Left lung (tissue), 10 donors: ENCODE results near the gene FGF18. TPM values are rescaled to one million over a fixed set of nuclear protein-coding genes. Genes with fewer than 3 reads are reported as not detected.

Experiments used
- ATAC-seq: fragments of 200-7000 bp; cut with Tn5 transposase; one replicate; pipeline ENCODE4 v1.9.1; 2020; ENCODE audit warnings: moderate library complexity
- DNase-seq, 4 donors: peaks; one replicate each; pipeline ENCODE4 v3.0.0-alpha.2; 2013 to 2020
- H3K27ac ChIP-seq, 2 donors: fragments of 200-600 bp; sonication (generic) in 1 of 2; one replicate each; pipeline versions ENCODE4 v1.5.0 to v1.8.0; 2020 to 2021
- H3K27me3 ChIP-seq, 2 donors: fragments of 200-600 bp; sonication (generic) in 1 of 2; one replicate each; pipeline versions ENCODE4 v1.5.0 to v1.8.0; 2020 to 2021
- H3K36me3 ChIP-seq, 2 donors: fragments of 200-600 bp; sonication (generic) in 1 of 2; one replicate each; pipeline versions ENCODE4 v1.5.0 to v1.8.0; 2020 to 2021
- H3K4me1 ChIP-seq, 2 donors: fragments of 200-600 bp; one replicate each; pipeline ENCODE4 v1.8.0; 2021
- H3K4me3 ChIP-seq, 2 donors: fragments of 200-600 bp; sonication (generic) in 1 of 2; one replicate each; pipeline versions ENCODE4 v1.5.0 to v1.8.0; 2020 to 2021; ENCODE audit warnings: mild to moderate bottlenecking in 1 of 2
- H3K9me3 ChIP-seq, 2 donors: fragments of 200-600 bp; sonication (generic) in 1 of 2; one replicate each; pipeline versions ENCODE4 v1.5.0 to v1.8.0; 2020 to 2021
- CTCF ChIP-seq, 2 donors: fragments of 200-600 bp; sonication (generic) in 1 of 2; IDR thresholded peaks; one replicate each; pipeline versions ENCODE4 v1.5.0 to v1.8.0; 2021; ENCODE audit warnings: antibody characterized with exemption in 2 of 2
- intact Hi-C, 2 donors: fragments of 100-400 bp; cut with DNase I; formaldehyde crosslinking; loops; one replicate each; pipeline versions ENCODE4 v1.11.2 to v1.14.2; 2022
- polyA plus RNA-seq, 6 donors: library from polyadenylated mRNA; unstranded; fragments of 120-200 nt; gene quantifications; one replicate each; pipeline ENCODE4 v1.2.1, GENCODE V29; 2013; ENCODE audit not compliant: insufficient read length in 6 of 6
- total RNA-seq, 2 donors: library from RNA; stranded (reverse); fragmentation: NEBNext Ultra II Directional; extraction: Animal tissue kit (Norgen Biotek cat#: 25700); gene quantifications; one replicate each; pipeline ENCODE4 v1.2.1, GENCODE V29; 2021
- donor health status: DM: no; HTN: yes; CAD: no.
- donor health status: DM: no; HTN: no; CAD: no.

Gene FGF18
- total and polyA plus RNA-seq, 8 donors: 2.3 to 12.2 (median 5.9) TPM

- Histone ChIP-seq H3K4me1 (no peaks in the 10 kb centered on the region), H3K27ac (no peak overlapping the region), H3K4me3 (no peak overlapping the region), H3K9me3 (no peaks in the 10 kb centered on the region), H3K27me3 (no peaks in the 10 kb centered on the region), H3K36me3 (no peaks in the 10 kb centered on the region)
- ATAC-seq: no peak
- intact Hi-C loops: no loop called here
- TF ChIP-seq CTCF (IDR thresholded peaks at IDR 0.05): no peak
- no peak for DNase-seq
Measured at GRCh38 chr5:171432076-171432475, 12.6 kb downstream of the FGF18 start.

GRCh38 chr5:171432583-171433351 is 13.3 kb downstream of the FGF18 start:
- TF ChIP-seq CTCF (IDR thresholded peaks at IDR 0.05): no peak
- DNase-seq (peak in 1 of 4 donors; percentile 19), ATAC-seq (no peak)
- intact Hi-C loops: no loop called here
- Histone ChIP-seq H3K27ac (no peak overlapping the region), H3K4me1 (no peaks in the 10 kb centered on the region), H3K4me3 (no peak overlapping the region), H3K9me3 (no peaks in the 10 kb centered on the region), H3K27me3 (no peaks in the 10 kb centered on the region), H3K36me3 (no peaks in the 10 kb centered on the region)

GRCh38 chr5:171433352-171433698 is 13.9 kb downstream of the FGF18 start:
- Histone ChIP-seq H3K27ac (no peak overlapping the region), H3K36me3 (no peaks in the 10 kb centered on the region), H3K9me3 (no peaks in the 10 kb centered on the region), H3K27me3 (no peaks in the 10 kb centered on the region), H3K4me1 (no peaks in the 10 kb centered on the region), H3K4me3 (no peak overlapping the region)
- DNase-seq: no peak
- ATAC-seq: no peak
- TF ChIP-seq CTCF (IDR thresholded peaks at IDR 0.05): no peak
- intact Hi-C loops: no loop called here

GRCh38 chr5:171433982-171434676 is 14.7 kb downstream of the FGF18 start:
- intact Hi-C loops: no loop called here
- Histone ChIP-seq H3K9me3 (no peaks in the 10 kb centered on the region), H3K36me3 (no peaks in the 10 kb centered on the region), H3K4me3 (no peak overlapping the region), H3K27ac (no peak overlapping the region), H3K4me1 (no peaks in the 10 kb centered on the region), H3K27me3 (no peaks in the 10 kb centered on the region)
- ATAC-seq: no peak
- TF ChIP-seq CTCF (IDR thresholded peaks at IDR 0.05): no peak
- DNase-seq: no peak

GRCh38 chr5:171434874-171435273 is 15.4 kb downstream of the FGF18 start:
- TF ChIP-seq CTCF (IDR thresholded peaks at IDR 0.05): no peak
- H3K27me3 ChIP-seq: no peaks in the 10 kb centered on the region

More at GRCh38 chr5:171434874-171435273, 15.4 kb downstream of the FGF18 start:
- Histone ChIP-seq H3K4me3 (no peak overlapping the region), H3K27ac (no peak overlapping the region), H3K9me3 (no peaks in the 10 kb centered on the region), H3K4me1 (no peaks in the 10 kb centered on the region), H3K36me3 (no peaks in the 10 kb centered on the region)
- DNase-seq: no peak
- intact Hi-C loops: no loop called here
- no peak for ATAC-seq
